HG02798 (cell line): ENCODE results near the gene NHERF1.
A peak's percentile ranks its signal among the peaks of the same experiment; 100 is the strongest.

Source experiments
- ATAC-seq: cut with Tn5 transposase; IDR thresholded peaks from one replicate; pipeline ENCODE4 v1.9.1; 2021; ENCODE audit warnings: mild to moderate bottlenecking; ENCODE audit not compliant: unreplicated experiment, poor library complexity

The NHERF1 gene

DNA sequence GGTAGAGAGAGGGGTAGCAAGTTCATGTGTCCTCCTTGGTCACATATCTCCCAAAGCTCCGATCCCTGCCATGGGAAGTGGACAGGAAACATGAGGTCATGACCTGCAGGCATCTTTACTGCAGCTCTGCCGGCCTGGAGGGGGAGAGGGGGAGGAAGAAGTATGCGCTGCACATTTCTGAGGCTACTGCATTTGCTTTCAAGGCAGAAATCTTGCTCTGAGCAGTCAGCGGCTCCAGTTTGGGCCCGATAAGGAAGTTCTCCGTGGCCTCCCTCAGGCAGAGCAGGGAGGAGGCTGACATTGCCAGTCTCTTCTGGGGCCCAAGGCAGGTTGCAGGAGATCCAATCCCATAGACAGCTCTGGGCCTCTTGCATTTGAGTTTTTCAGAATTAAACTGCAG, 1.5 kb upstream of the NHERF1 start:
- no peak for ATAC-seq

DNA sequence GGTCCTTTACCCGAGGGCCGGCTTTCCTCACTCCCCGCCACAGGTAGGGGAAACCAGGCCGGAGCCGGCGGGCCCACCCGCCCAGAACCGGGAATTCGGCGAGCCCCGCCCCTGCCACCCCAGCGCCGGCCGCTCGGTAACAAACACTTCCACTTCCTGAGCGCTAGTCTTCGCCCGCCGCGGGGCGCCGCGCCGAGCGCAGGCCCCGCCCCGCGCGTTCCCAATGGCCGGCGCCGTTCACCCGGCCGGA, 224 bp upstream of the NHERF1 start:
- no peak for ATAC-seq

DNA sequence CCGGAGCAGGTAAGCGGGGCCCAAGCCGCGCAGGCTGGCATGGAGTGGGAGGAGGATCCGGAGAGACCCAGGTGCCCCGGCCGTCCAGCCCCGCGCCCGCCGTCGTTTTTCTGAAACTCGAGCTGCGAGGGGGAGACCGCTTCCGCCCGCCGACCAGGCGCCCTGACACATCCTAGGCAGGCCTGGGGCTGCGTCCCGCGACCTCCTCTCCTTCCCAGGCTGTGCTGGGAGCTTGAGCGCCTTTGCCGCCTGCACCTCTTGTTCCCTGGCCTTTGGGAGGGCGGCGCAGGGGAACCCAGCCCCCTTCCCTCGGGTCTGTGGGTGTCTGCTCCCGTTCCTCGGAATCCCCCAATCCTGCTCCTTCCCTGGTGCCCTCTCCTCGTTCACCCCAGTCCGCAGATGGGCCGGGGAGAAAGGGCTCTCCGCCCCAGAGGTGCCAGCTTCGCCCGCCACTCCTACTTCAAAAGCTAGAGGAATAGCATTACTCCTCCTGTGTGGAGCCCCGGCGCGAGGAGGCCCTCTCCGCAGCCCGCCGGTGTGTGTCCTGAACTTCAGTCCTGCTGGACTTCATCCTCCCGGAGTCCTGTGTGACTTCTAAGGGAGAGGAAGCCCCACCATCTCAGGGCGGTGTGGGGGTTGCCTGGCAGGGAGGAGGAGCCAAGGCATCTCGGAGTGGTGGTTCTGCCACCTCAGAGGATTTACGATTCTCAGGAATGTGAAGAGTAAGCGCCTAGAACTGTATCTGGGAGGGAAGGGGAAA, 1.0 kb downstream of the NHERF1 start:
- no peak for ATAC-seq

DNA sequence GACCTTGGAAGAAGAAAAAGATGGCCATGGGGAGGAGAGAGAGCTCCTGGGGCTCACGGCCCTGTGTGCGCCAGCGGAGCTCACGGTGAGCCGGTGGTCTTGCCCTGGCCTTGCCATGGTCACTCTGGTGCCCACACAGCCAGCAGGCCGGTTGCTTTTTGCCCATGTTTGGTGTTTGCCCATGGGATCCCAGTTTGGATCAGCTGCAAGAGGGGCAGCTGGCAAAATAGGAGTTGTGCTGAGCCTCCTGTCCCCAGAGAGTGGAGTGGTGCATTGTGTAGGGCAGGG, 1.6 kb downstream of the NHERF1 start:
- ATAC-seq, result no peak

DNA sequence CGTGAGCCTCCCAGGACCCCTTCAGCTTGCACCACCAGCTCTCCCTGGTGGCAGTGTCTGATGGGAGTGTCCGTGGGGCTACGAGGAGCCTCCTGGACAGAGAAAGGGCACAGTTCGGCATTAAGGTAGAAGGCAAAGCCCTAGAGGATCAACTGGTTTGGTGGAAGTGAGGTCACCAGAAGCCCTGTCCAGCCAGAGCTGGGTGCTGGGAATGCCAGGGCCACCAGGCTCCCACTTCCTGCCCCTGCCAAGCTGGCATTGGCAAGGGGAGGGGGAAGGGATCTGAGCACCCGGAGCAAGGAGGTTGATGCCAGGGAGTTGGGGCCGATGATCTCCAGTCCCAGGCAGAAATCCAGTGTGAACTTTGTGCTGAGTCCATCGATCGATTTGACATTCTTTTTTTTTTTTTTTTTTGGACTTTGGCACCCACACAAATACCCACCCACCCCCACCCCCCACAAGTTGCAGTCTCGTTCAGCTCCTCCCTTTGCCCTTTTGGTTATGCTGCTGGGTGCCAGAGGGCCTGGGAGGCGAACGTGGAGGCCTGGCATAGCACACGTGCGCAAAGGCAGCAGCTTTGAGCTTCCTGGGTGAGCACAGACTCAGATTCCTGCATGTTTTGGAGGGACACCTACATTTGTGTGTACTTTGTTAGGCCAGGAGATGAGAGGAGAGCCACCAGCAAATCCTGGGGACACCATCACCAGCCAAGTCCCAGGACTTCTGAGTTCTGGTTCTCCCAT, 2.1 kb downstream of the NHERF1 start:
- no peak for ATAC-seq

DNA sequence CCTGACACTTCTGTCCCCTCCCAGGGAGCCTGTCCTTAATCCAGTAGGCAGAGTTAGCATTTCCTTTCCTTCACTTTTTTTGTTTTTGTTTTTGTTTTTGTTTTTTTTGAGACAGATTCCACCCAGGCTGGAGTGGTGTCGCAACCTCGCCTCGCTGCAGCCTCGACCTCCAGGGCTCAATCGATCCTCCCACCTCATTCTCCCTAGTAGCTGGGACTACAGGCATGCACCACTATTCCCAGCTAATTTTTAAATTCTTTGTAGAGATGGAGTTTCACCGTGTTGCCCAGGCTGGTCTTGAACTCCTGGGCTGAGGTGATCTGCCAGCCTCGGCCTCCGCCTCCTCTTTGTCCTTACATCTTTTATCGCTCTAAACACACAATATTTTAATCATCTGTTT, 4.0 kb downstream of the NHERF1 start:
- no peak for ATAC-seq

DNA sequence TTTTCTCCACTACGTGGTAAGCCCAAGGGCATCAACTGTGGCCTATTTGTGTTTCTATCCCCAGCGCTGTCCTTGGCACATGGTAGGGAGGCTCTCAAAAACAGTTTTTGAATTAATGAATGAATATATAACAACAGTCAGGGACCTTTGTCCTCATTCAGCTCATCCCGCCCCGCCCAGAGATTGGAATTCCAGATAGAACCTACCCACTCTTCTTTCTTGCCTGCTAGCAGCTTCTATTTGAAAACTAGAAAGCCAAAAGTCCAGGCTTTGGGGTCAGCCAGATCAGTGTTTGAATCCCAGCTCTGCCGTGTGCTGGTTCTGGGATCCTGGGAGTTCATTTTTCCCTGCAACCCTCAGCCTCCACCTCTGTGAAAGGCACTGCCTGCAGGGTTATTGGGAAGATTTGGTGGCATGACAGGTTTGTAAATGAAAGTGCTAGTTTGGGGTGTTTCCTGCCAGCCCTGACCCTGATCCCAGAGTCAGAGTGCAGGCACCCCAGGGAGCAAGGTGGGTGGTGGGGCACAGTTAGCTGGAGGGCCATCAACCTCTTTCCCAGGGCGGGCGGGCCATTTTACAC, 4.5 kb downstream of the NHERF1 start:
- ATAC-seq, result no peak

DNA sequence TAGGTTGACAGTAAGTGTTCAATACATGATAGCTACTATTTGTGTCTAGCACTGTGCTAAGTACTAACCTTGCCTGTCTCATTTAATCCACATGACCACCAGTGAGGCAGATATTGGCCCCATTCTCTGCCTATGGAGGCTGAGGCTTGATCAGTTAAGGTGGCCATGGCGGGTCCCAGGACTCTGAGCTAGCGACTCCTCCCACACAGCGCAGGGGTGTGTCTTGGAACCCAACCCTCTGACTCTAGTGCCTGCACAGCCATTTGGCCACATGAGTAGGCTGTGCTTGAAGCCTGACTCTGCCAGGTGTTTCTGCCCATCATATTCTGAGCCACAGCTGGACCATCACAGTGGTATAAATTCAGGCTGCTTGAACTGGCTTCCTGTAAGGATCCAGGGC, 6.4 kb downstream of the NHERF1 start:
- no peak for ATAC-seq

DNA sequence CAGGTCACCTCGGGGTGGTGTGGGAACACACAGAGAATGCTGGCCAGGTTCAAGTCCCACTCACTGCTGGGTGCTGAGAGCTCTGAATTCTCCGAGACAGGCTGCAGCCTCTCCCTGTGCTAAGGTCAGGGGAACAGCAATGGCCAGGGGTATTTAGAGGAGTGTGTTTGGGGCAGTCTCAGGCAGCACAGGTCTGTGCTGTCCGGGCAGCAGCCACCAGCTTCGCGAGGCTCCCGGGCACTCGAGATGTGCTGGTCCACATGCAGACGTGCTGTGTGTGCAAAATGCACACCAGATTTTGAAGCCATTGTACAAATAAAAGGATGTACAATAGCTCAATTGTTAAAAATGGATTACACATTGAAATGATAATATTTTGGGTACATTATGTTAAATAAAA, 7.1 kb downstream of the NHERF1 start:
- ATAC-seq, result no peak

DNA sequence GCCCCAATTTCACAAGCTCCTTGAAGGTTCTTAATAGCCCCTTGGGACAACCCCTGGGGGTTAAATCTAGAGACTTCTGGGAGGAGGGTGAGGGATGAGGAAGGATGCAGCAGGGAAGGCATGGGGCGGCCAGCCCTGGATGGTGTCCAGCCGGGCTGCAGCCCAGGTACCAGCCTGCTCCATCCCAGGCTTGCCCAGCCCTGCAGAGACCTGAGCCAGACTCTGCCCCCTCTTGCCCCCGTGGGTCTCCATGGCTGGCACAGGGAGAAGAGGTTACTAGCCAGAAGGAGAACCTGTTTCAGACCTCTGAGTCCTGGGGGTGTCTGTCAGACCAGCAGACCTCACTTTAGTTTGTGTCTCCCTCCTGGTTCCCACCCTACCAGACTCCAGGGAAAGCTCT, 8.5 kb downstream of the NHERF1 start:
- ATAC-seq, result no peak

DNA sequence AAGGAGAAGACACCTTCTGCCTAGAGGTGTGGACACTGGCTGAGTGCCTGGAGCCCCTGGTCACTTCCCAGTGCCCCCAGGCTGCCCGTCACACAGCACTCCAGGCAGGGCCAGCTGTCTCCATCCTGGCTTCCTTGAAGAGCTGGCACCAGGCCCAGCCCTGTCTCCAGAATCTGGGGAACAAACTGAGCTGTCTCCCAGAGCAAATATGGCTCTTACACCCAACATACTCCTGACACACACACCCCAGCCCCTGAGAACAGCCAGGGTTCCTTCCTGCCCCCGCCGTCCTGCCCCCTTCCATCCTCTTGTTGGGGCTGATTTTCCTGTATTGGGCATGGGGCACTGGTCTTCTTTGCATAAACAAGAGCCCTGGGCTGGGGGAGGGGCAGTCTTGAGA, 9.1 kb downstream of the NHERF1 start:
- ATAC-seq, result no peak

DNA sequence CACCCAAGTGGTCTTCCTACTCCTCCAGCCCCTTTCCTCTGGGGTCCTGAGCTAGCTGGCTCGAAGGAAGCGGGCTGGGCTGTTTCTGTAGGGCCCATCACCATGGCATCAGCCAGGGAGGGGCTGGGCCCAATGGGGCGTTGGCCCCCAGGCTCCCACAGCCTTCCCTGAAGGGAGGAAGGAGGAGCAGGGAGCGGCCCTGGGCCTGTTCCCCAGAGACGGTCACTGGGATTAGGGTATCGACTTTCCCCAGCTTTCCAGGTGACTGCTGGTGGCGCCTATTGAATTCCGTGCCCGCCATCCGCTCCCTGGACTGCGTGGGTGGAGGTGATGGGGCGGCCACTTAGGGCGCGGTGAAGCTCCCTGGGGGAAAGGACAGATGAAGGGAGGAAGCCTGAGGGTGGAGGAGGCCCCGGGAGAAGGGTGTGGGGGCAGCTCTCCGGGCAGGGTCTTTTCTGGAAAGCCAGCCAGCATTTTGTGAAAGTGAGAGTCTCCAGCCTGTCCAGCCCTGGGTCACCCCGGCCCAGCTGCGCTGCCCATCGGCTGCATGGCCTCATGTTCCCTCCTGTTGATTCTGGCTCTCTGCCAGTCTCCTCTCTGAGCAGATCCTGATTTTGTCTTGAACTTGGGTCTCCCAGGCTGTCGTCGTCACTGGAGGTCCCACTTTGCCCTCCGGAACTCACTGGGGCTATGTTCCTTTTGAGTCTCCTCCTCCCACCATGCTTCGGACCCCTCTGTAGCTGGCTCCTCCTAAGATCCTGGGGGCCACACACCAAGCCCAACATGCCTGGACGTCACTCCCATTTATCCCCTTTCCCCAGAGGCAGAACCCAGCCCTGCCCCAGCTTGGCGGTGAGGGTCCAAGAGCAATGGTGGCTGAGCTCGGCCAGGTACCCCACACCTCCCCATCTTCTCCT, 9.8 kb downstream of the NHERF1 start:
- no peak for ATAC-seq

DNA sequence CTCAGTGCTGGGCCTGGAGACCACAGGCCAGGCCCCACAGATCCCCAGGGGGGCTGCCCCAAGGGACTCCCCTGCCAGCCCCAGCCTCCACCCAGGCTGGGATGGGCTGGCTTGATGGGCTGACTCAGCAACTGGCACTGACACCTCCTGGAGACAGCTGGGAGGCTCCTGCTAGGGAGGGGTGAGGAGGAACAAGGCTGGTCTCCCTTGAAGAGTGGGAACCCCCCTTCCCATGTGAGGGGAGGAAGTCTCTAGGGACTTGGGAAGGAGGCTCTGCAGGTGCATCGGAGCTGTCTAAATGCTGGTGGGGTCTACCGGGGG, 10.4 kb downstream of the NHERF1 start:
- ATAC-seq, result no peak

DNA sequence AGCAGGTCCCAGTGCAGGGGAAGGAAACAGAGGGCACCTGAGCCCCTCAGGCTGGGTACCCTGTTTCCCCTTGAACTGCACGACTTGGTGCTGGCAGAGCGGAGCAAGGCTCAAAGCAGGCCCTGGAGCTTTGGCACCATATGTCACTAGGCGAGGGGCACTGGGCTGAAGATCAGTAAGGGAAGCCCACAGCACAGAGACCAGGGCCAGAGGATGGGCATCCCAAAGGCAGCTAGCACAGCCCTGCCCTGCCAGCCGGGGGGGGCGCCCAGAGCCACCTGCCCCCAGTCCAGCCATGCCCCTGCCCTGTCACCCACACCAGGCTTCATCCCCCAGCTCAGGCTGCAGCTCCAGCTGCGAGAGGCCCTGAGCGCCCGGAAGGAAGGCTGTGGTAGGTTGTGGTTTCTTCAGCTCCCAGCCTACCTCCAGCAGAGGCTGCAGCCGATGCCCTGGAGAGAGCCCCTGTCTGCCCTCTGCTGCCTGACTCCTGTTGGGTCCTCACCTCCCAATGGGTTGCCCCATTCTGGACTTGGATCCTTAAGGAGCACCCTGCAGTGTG, 10.9 kb downstream of the NHERF1 start:
- ATAC-seq, result peak; percentile 71

DNA sequence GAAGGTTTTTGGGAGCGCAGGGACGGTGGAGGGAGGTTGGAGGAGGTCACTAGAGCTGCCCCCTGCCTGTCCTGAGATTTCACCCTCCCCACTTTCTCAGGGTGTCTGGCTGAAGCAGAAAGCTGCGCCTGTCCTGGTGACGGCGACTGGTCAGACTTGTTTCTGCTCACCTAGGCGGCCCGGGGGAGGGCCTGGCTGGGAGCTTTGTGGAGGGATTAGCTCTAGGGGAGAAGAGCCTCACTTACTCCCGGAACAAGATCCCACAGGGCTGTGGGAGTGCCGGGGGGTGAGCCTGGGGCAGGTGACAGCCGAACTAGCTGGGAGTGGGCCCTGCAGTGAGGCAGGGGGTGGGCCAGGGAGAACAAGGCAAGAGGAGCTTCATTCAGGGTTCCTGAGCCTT, 11.5 kb downstream of the NHERF1 start:
- no peak for ATAC-seq

DNA sequence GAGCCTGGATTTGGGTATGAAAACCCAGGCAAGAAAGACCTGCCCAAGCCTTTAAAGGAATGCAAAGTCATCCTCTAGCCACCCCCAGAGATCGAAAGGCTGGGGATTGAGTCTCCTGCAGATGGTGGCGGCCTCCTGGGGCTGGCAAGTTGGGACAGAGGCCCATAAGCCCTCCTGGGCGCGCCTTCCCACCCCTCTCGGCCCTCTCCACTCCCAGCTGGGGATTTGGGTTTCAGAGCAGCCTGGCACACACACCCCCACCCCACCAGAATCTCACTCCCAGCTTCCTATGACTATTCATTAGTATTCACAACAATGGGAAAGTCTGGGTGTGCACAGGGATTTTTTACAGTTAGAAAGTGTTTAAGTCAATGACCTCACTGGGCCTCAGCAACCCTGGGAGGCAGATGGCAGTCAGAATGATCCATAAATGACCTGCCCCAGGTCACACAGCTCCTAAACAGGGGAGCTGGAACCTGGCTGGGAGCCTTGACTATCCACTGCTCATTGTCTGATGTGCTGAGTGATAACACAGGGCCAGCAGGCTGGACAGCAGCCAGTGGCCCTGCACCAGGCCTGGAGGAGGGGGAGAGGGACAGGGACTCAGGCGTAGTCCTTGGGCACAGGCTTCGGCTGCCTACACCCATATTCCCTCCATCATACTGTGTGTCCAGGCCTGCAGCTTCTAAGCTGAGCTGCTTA, 12.1 kb downstream of the NHERF1 start:
- ATAC-seq, result no peak

DNA sequence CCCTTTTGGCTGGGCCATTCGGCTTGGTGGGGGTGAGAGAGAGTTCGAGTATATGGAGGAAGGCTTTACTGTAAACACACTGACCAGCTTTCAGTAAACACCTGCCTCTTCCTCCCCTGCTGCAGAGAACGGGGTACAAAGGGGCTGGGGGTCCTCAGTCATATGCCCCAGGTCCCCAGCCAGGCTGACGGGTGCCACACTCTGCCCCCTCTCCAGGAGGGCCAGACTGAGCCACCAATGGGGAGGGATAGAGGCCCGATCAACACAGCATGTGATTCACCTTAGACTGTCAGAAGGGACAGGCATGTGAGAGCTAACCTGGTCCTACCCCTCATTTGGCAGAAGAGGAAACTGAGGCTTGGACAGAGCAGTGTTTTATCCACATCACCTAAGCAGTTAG, 13.0 kb downstream of the NHERF1 start:
- no peak for ATAC-seq

DNA sequence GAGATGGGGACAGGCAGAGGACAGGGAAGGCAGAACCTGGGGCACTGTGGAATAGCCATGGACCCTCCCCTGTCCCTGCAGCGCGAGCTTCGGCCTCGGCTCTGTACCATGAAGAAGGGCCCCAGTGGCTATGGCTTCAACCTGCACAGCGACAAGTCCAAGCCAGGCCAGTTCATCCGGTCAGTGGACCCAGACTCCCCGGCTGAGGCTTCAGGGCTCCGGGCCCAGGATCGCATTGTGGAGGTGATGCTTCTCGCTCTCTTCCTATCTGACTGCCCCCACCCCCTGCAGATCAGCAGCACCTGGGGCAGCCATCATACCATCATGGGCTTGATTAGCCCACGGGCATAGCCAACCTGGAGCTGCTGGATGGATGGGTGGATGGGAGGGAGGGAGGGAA, 13.5 kb downstream of the NHERF1 start:
- no peak for ATAC-seq

DNA sequence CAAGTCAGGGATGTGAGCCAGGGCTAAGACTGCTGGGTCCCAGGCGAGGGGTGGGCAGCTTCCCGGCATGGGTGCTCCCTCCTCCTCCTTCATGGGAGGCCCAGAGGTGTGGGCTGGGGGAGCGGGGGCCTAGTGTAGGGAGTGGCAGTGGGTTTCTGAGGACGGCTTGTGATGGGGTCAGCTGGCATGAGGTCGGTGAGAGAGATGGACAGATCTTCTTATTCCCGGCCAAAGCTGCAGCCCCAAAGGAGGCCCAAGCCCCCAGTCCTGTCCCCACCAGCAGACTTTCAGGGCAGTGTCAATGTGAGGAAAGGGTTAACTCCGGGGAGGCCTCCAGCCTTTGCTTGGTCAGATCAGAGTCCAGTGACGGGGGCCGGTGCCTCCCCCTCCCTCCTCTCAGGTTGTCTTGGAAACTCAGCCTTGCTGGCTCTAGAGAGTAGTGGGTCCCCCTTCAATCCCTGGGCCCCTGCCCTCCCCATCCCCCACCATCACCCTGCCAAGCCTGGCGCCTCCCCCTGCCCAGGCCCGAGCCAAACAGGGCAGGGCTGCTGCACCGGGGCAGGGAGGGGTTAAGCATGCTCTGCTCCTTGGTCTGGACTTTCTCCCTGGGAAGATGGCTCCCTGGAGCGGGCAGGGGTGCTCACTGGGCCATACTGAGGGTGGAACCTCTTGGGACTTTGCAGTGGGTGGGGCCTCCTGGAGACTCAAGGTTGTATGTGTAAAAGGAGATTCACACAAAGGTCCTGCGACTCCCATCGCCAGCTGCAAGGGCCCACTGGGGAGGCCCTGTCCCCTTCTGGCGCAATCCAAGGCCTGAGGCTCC, 15.3 kb downstream of the NHERF1 start:
- ATAC-seq, result no peak
